HepG2 (cell line): ENCODE results near the gene EYA2. TPM values are rescaled to one million over a fixed set of nuclear protein-coding genes. Genes with fewer than 3 reads are reported as not detected.

Experiments used
- ATAC-seq: fragments of 200-7000 bp; cut with Tn5 transposase; 3 replicates; pipeline ENCODE4 v1.9.1; 2020; ENCODE audit warnings: mild to moderate bottlenecking, moderate library complexity
- BruUV-seq: library from RNA; stranded (reverse); fragments of 400-500 nt; replicated peaks from 2 replicates; lab custom pipeline; 2021; lab: Mats Ljungman, UMichigan
- CTCF ChIA-PET: fragments of 300-600 bp; formaldehyde crosslinking; extraction: SDS; loops from one replicate; lab custom pipeline; 2021; ENCODE audit warnings: low total read pairs, inconsistent platforms, low intra/inter-chr PET ratio; lab: Yijun Ruan, JAX
- POLR2A ChIA-PET: fragments of 350-600 bp; sonication (Branson Sonifier 250); formaldehyde crosslinking; loops from one replicate; lab custom pipeline; 2020; ENCODE audit warnings: antibody characterized with exemption, inconsistent platforms; lab: Yijun Ruan, JAX
- DNase-seq: peaks from one replicate; pipeline ENCODE4 v3.0.0-alpha.2; 2015; ENCODE audit warnings: low spot score
- FAIRE-seq: peaks from 3 replicates; lab custom pipeline; 2011; peaks lifted over from hg19 to GRCh38; lab: Jason Lieb, UNC
- H2AFZ ChIP-seq: one replicate; pipeline ENCODE4 v1.6.1; 2011; ENCODE audit warnings: low read length, inconsistent platforms
- H3K27ac ChIP-seq: fragments of 300-600 bp; 3 replicates; pipeline ENCODE4 v1.8.0; 2011; ENCODE audit warnings: mixed run types, mild to moderate bottlenecking, mixed read lengths, low read length, inconsistent platforms; ENCODE audit not compliant: insufficient read depth; ENCODE audit errors: extremely low read length
- H3K27me3 ChIP-seq, 2 experiments: fragments of 200-600 bp in 1 of 2; 2 replicates in 1 of 2; 3 replicates in 1 of 2; pipeline versions ENCODE4 v1.6.0 to v1.8.0; 2011; ENCODE audit warnings: low read length in 2 of 2, mild to moderate bottlenecking in 2 of 2, moderate library complexity in 2 of 2, inconsistent platforms in 1 of 2; ENCODE audit not compliant: insufficient read depth in 2 of 2, control insufficient read depth in 1 of 2
- H3K36me3 ChIP-seq, 2 experiments: fragments of 200-600 bp in 1 of 2; replicated peaks in 1 of 2; 2 replicates in 1 of 2; 3 replicates in 1 of 2; pipeline versions ENCODE4 v1.5.1 to v1.8.0; 2011; ENCODE audit warnings: low read length in 2 of 2, inconsistent platforms in 1 of 2; ENCODE audit not compliant: insufficient read depth in 2 of 2, control insufficient read depth in 1 of 2
- H3K4me1 ChIP-seq: 2 replicates; pipeline ENCODE4 v1.5.1; 2012; ENCODE audit warnings: low read length, inconsistent platforms; ENCODE audit not compliant: insufficient read depth
- H3K4me2 ChIP-seq: 2 replicates; pipeline ENCODE4 v1.6.0; 2011; ENCODE audit warnings: low read depth, low read length, inconsistent platforms
- H3K4me3 ChIP-seq, 3 experiments: fragments of 200-600 bp in 1 of 3; sonication (generic), shearing (Covaris generic) in 1 of 3; replicated peaks in 1 of 3; 2 replicates each; pipeline ENCODE4 v1.5.1; 2011 to 2016; ENCODE audit warnings: low read length in 3 of 3, inconsistent platforms in 2 of 3, low read depth in 2 of 3, mild to moderate bottlenecking in 2 of 3, control low read depth in 1 of 3, mixed read lengths in 1 of 3; ENCODE audit not compliant: insufficient read depth in 1 of 3
- H3K79me2 ChIP-seq: one replicate; pipeline ENCODE4 v1.6.1; 2011; ENCODE audit warnings: low read length, inconsistent platforms; ENCODE audit not compliant: insufficient read depth
- H3K9ac ChIP-seq: 2 replicates; pipeline ENCODE4 v1.6.0; 2011; ENCODE audit warnings: mild to moderate bottlenecking, low read depth, low read length, inconsistent platforms; ENCODE audit not compliant: insufficient read depth
- H3K9me3 ChIP-seq: 2 replicates; pipeline ENCODE4 v1.5.1; 2012; ENCODE audit warnings: mild to moderate bottlenecking, low read length
- H4K20me1 ChIP-seq: 2 replicates; pipeline ENCODE4 v1.6.0; 2011; ENCODE audit warnings: inconsistent platforms, mild to moderate bottlenecking, low read length, moderate library complexity; ENCODE audit not compliant: insufficient read depth
- ARID4A ChIP-seq: sonication (generic); formaldehyde crosslinking; IDR thresholded peaks from 2 replicates; pipeline ENCODE4 v1.5.0; 2020; ENCODE audit warnings: mild to moderate bottlenecking, missing genetic modification reagents, borderline replicate concordance
- FOXA1 ChIP-seq, 2 experiments: fragments of 450-650 bp in 1 of 2; sonication (generic) in 1 of 2; formaldehyde crosslinking in 1 of 2; IDR thresholded peaks; 2 replicates each; pipeline versions ENCODE4 v1.4.0 to v1.6.1; 2016 to 2020; ENCODE audit warnings: missing genetic modification reagents in 1 of 2
- FOXP4 ChIP-seq: sonication (generic); formaldehyde crosslinking; IDR thresholded peaks from 2 replicates; pipeline ENCODE4 v1.4.0; 2020; ENCODE audit warnings: missing genetic modification reagents
- JDP2 ChIP-seq: sonication (generic); formaldehyde crosslinking; IDR thresholded peaks from 2 replicates; pipeline ENCODE4 v1.8.1; 2022; ENCODE audit warnings: missing genetic modification reagents, borderline replicate concordance
- KDM6A ChIP-seq: IDR thresholded peaks from 2 replicates; pipeline ENCODE4 v1.6.1; 2016; ENCODE audit warnings: low read depth
- NBN ChIP-seq: fragments of 450-650 bp; conservative IDR thresholded peaks from 2 replicates; pipeline ENCODE4 v1.6.1; 2017
- THRA ChIP-seq: sonication (generic); formaldehyde crosslinking; IDR thresholded peaks from 2 replicates; pipeline ENCODE4 v1.4.0; 2020; ENCODE audit warnings: missing genetic modification reagents, borderline replicate concordance
- ZNF576 ChIP-seq: sonication (generic); formaldehyde crosslinking; IDR thresholded peaks from 2 replicates; pipeline ENCODE4 v1.4.0; 2020; ENCODE audit warnings: mild to moderate bottlenecking, missing genetic modification reagents
- ZSCAN30 ChIP-seq: sonication (generic); formaldehyde crosslinking; IDR thresholded peaks from 2 replicates; pipeline ENCODE4 v1.5.0; 2020; ENCODE audit warnings: mild to moderate bottlenecking, missing genetic modification reagents
- WGBS: methylation state at CpG from one replicate; pipeline ENCODE4 v1.1.6; 2017; ENCODE audit warnings: low lambda C conversion rate; 5-methylcytosine and 5-hydroxymethylcytosine counted together
- in situ Hi-C: cut with HindIII; loops from 2 replicates; pipeline ENCODE4 v1.10.0; 2017; ENCODE audit warnings: low pct_unique_long_range_greater_than_20kb; ENCODE audit not compliant: extremely low pct_ligation_motif_present
- intact Hi-C: fragments of 100-400 bp; cut with micrococcal nuclease; formaldehyde crosslinking; loops from one replicate; pipeline ENCODE4 v1.10.0; 2022; ENCODE audit not compliant: unreplicated experiment
- polyA plus RNA-seq, 8 experiments: library from polyadenylated mRNA; depleted of rRNA in 3 of 8; stranded (reverse) in 7 of 8; unstranded in 1 of 8; fragments of >200 nt; fragmentation: Illumina TruSeq in 4 of 8; extraction: Trizol in 4 of 8; gene quantifications; 2 replicates each; pipeline versions ENCODE4 v1.2.1 to v1.2.3, GENCODE V29; 2011 to 2016; ENCODE audit warnings: low read depth in 4 of 8, missing spikeins in 1 of 8, mixed read lengths in 1 of 8; ENCODE audit not compliant: insufficient read depth in 1 of 8
- total RNA-seq, 5 experiments: library from RNA; depleted of rRNA; stranded (reverse); fragments of >200 nt; fragmentation: Illumina TruSeq; extraction: Trizol; gene quantifications; 2 replicates each; pipeline ENCODE4 v1.2.3, GENCODE V29; 2016; ENCODE audit warnings: low read depth in 1 of 5

EYA2 gene
- total and polyA plus RNA-seq, 2 of the 13 experiments (the other 11 are each of a cell fraction or from before 2014, with no cell fraction given), result not detected

GRCh38 chr20:46915575-46916257, 21.1 kb downstream of the EYA2 start:
- Histone ChIP-seq H2AFZ (no peak overlapping the region), H3K4me2 (no peak overlapping the region), H4K20me1 (no peaks in the 10 kb centered on the region), H3K79me2 (no peaks in the 10 kb centered on the region), H3K9me3 (no peaks in the 10 kb centered on the region), H3K27ac (no peak overlapping the region), H3K27me3 (peaks cover 0 to 23% of the 10 kb centered on the region in 2 experiments; a peak in 4 of 5 replicates), H3K4me1 (no peaks in the 10 kb centered on the region), H3K4me3 (no peak overlapping the region), H3K36me3 (no peaks in the 10 kb centered on the region), H3K9ac (no peak overlapping the region)
- TF ChIP-seq JDP2 (no peak), ARID4A (CRISPR knock-in tag) (no peak)
- ATAC-seq (no peak), FAIRE-seq (no peak), DNase-seq (no peak)
- 20% methylated on average over 8 of the region's 8 CpGs for WGBS
- intact Hi-C loops, result no loop called here
- CTCF ChIA-PET, result no interaction called here
- BruUV-seq, result no TSS peak
- in situ Hi-C loops, result no loop called here
- POLR2A ChIA-PET, result no interaction called here

GRCh38 chr20:46916258-46916603, 21.6 kb downstream of the EYA2 start:
- no TSS peak for BruUV-seq
- no peak for DNase-seq
- no peak for TF ChIP-seq FOXA1 (IDR thresholded peaks at IDR 0.05)
- TF ChIP-seq FOXA1 (CRISPR knock-in tag; IDR thresholded peaks at IDR 0.05), result no peak
- no peak for TF ChIP-seq ZSCAN30
- TF ChIP-seq KDM6A (CRISPR knock-in tag), result no peak
- no peak for TF ChIP-seq THRA (CRISPR knock-in tag)
- no peak for TF ChIP-seq FOXP4
- TF ChIP-seq NBN, result 0 out of 2 replicates have a peak, but pooled peaks have one; percentile 49
- no peak for TF ChIP-seq ZNF576 (CRISPR knock-in tag)

More at GRCh38 chr20:46916258-46916603, 21.6 kb downstream of the EYA2 start:
- Histone ChIP-seq H3K27me3 (peaks cover 0 to 26% of the 10 kb centered on the region in 2 experiments; a peak in 3 of 5 replicates), H3K9me3 (no peaks in the 10 kb centered on the region), H3K36me3 (no peaks in the 10 kb centered on the region), H3K4me2 (no peak overlapping the region), H4K20me1 (no peaks in the 10 kb centered on the region), H3K27ac (no peak overlapping the region), H3K4me1 (no peaks in the 10 kb centered on the region), H3K79me2 (no peaks in the 10 kb centered on the region), H3K4me3 (no peak overlapping the region), H3K9ac (no peak overlapping the region), H2AFZ (no peak overlapping the region)
- FAIRE-seq (no peak), ATAC-seq (no peak)
- POLR2A ChIA-PET, result no interaction called here
- intact Hi-C loops (no loop called here), in situ Hi-C loops (no loop called here)
- CTCF ChIA-PET, result no interaction called here
- WGBS, result 0% methylated on average over 1 of the region's 1 CpG
